ENCODE results near the gene HOXD11.
A peak's percentile ranks its signal among the peaks of the same experiment; 100 is the strongest.

HOXD11 gene

DNA sequence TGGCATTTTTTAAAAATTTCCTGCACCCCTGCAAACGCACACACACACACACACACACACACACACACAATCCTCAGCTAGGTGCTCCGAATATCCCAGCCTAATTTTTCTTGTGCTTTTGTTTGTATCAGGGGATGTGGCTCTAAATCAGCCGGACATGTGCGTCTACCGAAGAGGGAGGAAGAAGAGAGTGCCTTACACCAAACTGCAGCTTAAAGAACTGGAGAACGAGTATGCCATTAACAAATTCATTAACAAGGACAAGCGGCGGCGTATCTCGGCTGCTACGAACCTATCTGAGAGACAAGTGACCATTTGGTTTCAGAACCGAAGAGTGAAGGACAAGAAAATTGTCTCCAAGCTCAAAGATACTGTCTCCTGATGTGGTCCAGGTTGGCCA is 12.7 kb upstream of the HOXD11 start:
- no peak for DNase-seq

DNA sequence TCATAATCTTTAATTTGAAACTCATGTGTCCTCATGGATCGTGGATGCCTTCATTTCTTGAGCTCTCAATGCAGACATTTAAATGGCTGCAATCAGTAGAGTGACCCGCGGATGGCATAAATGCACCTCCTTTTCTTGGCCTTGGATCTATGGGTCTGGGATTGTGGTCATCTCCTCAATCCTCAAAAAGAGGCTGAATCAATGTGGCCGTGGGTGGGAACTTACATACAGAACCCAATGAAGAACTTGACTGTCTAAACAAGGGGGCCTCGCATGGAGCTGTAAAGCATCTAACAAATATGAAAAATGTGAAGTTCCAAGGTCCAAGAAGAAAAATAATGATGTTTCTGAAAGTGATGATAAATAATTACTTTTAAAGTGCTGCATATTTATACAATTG is 11.7 kb upstream of the HOXD11 start:
- DNase-seq = no peak

DNA sequence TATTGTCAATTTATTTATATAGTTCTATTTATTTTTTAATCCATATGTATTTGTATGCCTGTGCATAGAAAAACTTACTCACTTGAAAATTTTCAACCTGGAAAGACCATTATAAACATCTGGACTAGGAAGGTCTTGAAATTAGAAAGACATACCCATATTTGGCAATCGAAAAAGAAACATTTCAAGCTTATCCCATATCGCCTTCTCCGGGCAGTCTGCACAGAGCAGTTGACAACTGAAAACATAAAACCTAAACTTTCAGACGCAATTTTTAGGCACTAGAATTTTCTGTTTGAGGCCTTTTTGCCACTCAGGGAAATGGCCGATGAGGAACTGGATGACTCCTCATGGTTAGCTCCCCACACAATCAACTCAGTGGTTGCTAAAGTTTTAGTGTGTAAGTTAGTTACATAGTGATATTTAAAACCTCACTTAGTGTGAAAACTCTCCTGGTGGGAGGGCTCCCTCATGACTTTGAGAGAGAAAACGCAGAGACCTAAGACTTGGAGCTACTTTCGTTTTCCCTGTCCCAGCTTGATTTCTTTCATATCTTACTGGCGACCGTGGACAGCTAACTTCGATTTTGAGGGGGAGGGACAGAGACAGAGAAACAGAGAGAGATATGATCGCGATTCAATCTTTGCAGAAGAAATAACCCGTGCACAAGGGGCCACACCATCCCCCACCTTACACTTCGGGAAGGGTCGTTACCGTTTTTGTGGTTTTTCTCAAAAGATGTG is 10.7 kb upstream of the HOXD11 start:
- DNase-seq = no peak

DNA sequence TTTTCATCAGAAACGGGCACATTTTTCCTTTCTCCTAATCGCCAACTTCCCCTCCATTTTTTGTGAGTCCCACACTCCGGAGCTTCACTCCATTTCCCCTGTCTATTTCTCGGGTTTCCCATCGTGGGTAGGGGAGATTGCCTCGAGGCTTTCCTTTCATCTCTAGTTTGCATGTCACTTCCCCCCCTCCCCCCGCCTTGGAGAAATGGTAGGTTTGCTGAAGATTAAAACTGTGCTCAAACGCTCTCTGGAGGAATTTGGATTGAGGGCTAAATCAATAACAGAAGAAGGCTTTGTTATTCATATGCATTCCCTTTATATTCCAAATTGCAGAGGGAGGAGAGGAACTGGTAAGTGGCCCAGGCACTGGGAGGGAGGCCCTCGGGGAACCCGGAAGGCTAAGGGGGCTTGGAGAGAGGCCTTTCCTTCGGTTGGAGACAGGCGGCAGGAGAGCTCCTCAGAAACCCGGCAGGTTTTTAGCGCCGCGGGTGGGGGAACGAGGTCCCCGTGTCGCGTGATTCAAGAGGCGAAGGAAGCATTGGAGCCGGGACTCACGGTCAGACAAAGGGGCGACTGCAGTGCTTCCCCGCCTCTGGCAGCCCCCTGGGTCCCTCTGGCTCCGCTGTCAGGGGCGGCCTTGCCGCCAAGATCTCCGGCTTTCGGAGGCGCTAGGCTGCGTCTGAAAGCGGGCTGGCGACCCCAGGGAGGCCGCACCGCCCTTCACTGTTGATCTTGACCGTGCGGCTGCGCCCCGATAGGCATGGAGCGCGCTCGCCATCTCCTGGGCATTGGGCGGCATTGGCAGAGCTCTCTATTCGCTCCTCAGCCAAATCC is 9.9 kb upstream of the HOXD11 start:
- DNase-seq = peak in 5 of 6 experiments; percentile 24 to 73 (median 53)

DNA sequence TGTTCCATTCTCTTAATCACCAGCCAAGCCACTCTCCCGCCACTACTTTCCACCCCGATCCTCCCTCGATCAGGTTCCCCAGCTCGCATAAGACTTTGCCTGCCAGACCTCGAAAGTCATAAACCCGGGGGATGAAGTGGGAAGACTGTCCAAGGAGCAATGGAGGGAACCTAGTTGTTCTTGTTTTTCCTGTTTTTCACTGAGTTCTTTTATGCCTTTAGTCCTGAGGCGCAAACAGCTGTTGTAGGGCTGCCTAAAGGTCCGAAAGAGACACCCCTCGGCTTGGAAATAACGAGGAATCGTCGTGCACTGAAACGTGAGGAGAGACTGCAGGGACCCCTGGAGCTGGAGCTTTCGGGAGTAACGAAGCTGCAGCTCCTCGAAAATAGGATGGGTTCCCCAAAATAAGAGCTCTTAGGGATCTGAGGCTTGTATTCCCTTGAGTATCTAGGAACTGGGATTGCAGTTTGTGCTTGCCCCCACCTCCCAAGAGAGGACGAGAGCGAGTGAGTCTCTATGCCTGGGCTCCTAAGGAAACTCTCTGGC is 9.2 kb upstream of the HOXD11 start:
- no peak for DNase-seq

DNA sequence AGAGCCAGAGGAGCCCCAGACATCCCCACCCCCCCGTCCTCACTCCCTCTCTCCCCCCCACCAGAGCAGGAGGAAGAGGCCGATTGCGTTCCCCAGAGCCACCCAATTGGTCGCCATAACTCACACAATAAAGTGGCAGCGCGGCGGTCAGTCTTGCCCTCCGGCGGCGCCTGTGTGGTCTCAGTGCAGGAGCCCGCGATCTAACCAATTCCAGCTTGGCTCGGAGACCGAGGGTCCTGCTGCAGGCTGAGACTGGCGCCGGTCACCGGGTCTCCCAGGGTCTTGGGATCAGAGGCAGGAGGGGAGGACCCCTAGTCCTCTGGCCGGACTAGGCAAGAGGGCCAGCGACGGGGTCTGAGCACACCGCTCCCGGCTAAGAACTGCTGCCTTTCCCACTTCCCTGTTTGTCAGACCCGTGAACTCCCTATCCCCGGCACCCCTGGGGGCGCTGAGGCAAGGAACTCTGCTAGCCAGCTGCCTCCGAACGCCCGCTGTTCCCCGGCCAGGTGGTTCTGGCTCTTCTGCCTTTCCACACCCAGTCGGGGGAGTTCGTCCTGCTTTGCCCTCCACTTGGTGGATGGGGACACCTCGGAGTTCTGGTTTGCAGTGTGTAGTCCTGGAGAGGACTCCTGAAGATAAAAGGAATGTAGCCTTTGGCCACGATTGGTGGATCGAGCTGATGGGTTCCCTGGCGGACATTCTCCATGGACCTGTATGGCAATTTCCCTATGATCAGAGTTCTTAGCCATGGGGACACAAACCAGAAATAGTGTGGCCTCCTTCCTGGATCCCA is 8.5 kb upstream of the HOXD11 start:
- DNase-seq = no peak

DNA sequence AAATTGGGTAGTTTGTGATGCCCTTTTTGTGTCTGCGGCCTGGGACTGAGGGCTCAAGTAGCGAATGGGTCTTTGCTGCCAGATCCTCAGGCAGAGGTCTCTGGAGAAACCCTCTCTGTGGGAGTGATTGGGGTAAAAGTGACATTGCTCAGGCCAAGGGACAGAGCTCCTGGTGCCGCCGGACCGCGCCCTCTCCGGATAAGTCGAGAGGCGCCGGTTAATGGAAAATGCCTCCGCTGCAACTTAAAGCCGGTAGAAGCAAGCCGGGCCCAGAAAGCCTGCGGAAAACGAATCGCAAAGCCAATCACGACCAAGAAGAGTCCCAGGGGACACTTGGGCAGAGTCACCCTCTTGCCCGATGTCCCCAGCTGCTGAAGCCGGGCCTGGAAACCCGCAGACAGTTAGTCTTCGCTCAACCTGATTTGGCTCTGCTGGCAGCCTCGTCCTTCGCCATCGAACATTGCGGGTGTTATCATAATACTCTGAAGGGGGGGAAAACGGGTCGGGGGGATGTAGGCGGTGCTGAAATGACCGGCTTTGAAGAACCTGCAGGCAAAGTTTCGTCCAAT is 7.8 kb upstream of the HOXD11 start:
- no peak for DNase-seq

DNA sequence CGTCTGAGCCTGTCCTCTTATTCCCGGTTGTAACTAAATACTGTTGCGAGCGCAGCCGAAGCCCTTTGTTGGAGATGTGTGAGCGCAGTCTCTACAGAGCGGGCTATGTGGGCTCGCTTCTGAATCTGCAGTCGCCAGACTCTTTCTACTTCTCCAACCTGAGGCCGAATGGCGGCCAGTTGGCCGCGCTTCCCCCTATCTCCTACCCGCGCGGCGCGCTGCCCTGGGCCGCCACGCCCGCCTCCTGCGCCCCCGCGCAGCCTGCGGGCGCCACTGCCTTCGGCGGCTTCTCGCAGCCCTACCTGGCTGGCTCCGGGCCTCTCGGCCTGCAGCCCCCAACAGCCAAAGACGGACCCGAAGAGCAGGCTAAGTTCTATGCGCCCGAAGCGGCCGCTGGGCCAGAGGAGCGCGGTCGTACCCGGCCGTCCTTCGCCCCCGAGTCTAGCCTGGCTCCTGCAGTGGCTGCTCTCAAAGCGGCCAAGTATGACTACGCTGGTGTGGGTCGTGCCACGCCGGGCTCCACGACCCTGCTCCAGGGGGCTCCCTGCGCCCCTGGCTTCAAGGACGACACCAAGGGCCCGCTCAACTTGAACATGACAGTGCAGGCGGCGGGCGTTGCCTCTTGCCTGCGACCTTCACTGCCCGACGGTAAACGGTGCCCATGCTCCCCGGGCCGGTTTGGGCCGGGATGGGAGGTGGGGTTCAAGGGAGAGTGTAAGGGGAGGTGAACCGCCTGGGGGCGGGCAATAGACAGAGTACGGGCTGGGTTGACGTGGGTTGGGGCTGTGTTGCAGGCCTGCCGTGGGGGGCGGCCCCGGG is 7.1 kb upstream of the HOXD11 start, which contains the start of gene HOXD12:
Gene HOXD12 (plus strand): TSS at position 68 of the 819 bp plus-strand sequence. CDS start 7 bp downstream, at position 75.
- DNase-seq = no peak

DNA sequence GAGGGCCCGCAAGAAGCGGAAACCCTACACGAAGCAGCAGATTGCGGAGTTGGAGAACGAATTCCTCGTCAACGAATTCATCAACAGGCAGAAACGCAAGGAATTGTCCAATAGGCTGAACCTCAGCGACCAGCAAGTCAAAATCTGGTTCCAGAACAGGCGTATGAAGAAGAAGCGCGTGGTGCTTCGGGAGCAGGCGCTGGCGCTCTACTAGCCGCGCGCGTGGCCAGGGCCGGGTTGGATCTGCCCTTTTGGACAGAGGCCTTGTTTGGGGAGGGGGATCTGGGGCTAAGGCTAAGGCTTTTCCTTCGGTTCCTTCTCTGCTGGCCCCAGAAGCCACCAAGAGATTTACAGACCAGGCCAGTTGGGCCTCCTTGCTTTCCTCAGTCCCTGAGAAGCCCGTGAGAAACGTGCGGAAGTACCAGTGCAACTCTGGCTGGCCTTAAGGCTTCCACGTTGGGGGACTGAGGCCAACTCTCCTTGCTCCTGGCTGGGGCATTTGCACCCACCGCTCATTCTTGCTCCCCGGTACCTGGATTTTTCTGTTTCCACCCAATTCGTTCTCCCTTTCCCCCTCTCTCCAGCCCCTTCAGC is 6.4 kb upstream of the HOXD11 start:
- no peak for DNase-seq

DNA sequence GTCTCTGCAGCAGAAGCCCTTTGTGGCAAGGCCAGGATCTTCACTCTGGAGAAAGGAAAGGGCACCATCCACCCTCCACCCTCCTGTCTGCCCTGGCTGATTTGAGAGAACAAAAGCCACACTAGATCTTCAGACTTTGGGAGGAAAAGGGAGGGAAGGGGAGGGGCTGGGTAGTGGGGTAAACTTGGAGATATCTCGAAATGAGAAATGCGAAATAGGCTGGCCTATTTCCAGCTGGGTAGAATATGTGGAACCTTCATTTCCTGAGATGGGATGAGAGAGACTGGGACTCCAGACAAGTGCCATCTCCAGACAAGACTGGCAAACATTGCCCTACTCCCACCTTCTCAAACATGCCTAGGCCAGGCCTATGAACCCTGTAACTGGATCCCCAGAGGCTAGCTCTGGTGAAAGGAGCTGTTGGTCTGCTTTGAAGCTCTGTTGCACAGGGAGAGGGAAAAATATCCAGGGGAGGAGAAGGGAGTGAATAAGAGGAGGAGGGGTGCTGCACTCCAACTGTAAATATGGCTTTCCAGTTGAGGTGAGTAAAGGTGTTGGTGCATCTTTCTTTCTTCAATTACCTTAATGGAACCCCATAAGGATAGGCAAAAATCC is 5.8 kb upstream of the HOXD11 start:
- no peak for DNase-seq

DNA sequence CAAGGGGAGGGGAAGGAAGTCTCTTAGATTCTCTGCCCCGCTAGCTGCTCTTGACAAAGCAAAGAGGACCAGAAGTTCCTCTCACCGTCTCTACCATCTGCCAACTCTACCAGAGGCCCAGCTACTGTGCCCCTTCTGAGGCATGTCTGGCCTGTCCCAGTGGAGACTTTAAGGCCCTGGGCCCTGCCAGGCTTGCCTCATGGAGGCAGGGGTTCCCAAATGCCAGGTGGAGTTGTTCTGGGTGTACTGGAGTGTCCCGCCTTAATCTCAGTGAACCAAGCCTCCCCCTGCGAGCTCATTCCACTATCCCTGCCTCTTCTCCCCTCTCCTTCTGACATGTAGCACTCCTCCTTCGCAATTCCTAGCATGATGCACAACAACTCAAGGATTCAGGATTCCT is 5.2 kb upstream of the HOXD11 start:
- DNase-seq = no peak

DNA sequence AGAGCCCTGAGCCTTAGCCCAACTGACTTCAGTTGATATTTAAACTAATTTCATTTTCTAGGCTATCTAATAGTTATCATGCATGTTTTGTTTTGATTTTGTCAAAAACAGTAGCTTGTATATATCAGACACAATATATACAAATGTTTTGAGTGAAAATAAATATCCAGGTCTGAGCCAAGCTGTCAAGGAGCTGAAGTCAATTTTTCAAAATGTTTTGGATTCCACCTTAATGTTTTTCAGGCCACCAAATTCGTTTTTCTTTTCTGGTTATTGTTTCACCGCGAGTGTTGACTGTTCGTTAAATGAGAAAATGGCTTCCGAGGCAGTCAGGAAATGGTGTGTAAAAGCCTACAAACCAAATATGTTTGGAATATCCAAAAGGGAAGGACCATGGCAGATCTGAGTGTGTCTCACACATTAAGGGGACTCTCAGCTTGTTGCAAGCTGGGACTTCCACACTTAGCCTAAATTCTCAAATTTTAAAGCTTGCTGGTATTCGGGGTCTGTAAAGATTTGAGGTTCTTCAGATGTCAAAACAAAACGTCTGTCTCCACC is 4.7 kb upstream of the HOXD11 start:
- no peak for DNase-seq

DNA sequence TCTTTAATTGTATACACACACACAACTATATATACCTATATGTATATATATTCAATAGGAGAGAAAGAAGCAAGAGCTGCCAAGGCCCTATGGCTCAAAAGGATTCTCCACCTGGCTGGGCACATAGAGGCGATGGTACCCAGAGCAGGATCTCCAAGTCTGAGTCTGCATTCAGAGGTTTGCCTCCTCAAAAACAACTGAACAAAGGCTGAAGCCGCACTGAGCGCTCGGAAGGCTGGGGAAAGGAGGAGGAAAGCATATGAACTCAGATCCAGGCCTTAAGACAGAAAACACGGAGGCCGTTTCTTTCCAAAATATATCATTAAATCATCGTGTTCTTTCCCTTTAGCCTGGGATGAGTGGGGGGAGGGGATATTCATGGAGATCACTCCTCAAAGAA is 3.9 kb upstream of the HOXD11 start:
- no peak for DNase-seq

DNA sequence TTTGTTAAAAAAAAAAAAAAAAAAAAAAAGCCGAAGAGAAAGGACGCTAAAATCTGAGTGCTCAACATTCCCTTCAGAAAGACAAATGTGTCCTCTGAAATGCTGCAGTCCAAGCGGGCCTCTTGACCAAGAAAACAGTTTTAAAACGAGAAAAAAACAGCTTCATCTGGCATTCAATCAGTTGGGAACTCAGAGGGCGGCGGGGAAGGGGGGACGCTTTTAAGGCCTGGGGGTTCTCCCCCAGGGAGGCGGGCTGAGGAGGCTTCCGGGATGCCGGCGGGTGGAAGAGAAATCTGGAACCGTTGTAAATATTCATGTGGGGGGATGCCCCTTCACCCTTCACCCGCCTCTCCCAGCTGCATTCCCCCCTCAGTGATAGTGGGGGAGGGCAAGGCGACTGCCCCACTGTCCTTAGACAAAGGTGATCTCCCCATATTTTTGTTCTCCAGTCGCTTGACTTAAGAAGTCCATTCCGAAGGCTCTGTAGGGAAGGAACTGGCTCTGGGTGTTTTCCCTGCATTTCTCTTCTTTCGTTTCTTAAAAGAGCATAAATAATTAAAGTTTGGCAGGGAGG is 3.3 kb upstream of the HOXD11 start:
- DNase-seq = no peak

DNA sequence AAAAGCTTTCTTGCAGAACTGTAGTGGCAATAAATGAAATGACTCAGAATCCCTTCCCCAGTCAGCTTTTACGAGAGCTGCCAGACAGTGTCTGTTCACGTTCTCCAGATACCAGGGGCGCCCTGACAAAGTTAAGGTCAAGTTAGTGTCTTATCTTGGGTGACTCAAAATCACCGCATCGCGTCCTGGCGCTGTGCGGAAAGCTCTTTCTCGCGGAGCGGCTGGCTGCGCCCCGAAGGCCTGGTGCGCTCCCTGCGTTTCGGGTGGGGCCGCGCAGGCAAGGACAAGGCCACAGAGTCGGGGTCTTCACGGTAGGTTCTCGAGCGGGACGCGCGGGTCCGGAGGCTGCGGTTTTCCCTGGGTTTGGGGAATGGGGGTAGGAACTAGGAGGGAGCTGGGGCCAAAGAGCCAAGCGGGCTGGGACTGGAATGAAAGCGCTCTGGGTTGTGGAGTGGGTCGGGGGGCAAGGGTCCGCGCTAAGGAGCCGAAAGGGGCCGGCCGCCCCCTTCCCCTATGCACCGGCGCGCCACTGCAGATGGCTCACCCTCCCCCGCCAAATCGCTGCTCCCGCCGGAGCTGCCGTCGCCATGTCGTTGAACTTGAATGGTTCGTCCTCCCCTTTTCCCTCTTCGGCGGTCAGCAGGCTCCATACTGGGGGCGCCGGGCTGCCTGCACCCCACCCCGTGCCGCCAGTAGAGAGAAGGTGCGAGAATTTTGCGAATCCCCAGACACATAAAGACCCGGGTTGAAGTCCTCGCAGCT is 2.6 kb upstream of the HOXD11 start:
- no peak for DNase-seq

DNA sequence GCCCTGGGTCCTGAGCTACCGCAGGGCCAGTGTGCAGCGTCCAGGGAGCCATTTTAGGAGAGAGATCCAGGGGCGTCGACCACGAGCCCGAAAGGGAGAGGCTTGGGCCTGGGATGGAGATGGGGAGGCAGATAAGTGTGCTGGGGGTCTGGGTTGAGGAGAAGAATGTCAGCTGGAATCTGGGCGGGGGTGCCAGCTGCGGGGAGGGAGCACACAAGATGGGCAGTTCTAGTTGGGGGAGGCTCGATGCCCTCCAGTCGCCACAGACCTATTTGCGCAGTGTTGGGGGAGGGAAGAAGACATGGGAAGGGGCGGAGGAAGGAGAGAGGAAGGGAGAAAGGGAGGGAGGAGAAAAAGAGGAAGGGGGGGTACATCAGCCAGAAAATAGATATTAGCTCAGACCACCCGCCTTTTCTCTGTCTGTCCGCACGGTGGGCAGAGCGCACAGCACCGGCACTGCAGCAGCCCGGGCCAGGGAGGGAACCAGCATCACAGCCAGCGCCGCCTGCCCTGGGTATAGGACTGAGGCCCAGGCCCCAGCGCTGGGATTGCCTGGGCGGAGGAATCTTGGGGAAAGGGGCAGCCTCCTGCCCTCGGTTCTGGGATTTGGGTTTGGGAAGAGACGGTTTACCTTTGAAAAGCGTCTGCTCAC is 1.9 kb upstream of the HOXD11 start:
- DNase-seq = no peak

DNA sequence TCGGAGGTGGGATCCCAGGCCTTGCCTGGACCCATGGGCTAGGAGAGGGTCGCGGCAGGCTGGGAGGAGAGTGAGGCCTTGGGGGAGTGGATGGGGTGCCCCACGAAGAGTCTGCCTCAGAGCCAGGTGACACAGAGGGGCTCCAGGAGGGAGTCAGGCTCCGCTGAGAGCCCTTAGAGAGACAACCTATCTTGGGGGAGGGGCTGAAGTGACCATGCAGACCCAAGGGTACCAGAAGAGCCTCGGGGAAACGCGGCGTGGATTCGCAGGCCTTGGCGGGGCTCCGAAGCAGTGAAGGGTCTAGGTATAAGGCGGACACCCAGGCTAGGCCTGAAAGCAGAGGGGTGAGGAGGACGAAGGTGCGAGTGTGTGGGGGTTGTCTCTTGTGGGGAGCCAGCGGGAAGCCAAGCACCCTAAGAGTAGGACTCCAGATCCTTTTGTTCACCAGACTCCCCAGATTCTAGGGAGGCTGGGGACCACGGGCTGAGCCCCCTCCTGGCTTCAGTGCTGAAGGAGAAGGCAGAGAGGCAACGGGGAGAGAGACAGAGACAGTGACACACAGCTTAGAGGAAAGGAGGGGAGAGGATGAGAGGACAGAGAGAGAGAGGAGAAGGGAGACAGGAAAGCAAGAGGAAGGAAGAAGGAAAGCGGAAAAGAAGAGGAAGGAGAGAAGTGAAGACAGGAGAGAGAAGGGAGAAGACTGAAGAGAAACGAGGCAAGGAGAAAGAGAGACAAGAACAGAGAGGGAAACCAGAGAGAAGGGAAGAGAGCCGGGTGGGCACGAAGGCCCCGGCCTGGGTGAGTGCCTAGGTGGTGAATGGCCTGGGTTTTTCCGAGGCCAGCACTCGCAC is 1.1 kb upstream of the HOXD11 start:
- DNase-seq = no peak

DNA sequence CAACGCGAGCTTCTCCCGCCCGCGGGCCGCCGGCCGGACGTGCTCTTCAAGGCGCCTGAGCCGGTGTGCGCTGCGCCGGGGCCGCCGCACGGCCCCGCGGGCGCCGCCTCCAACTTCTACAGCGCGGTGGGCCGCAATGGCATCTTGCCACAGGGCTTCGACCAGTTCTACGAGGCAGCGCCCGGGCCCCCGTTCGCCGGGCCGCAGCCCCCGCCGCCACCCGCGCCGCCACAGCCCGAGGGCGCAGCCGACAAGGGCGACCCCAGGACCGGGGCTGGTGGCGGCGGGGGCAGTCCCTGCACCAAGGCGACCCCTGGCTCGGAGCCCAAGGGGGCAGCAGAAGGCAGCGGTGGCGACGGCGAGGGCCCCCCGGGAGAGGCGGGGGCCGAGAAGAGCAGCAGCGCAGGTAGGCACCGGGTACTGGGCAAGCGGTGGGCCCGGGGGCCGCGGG is 676 bp downstream of the HOXD11 start:
- DNase-seq = no peak

Measured in stimulated activated naive CD4-positive, alpha-beta T cell (primary cell).